ENCODE measurements around the gene PPP1R1B. TPM values are rescaled to one million over a fixed set of nuclear protein-coding genes. Genes with fewer than 3 reads are reported as not detected.
A peak's percentile ranks its signal among the peaks of the same experiment; 100 is the strongest.

Gene PPP1R1B
- total and polyA plus RNA-seq, 9 of the 15 experiments (the other 6 are each of a cell fraction or from before 2014, with no cell fraction given): 0.07 to 0.18 (median 0.10) TPM; not detected in 4

DNA sequence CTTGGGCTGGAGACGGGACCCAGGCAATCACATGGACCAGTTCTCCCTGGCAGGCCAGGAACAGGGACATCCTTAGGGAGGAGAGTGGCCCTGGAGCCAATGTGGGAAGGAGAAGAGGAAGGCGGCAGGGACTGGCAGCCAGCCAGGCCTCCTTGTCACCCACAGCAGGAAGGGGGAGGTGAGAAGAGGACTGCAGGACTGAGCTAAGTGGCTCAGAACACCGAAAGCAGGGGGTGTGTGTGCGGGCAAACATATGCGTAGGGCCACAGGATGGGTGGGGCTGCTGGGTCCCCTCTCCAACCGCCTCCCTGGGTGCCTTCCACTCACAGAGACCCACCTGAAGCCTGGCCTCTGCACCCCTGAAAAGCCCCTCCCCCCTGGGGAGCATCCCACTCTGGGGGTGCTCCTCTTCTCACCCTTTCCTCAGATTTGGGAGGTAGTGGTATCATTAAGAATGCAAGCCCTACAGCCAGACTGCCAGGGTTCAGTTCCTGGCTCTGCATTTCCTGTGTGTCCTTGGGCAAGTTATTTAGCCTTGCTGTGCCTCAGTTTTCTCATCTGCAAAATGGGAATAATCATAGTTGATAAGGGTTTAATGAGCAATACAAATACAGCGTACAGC, 49.6 kb downstream of the PPP1R1B start (continued):
- TF ChIP-seq, protein P1, sequence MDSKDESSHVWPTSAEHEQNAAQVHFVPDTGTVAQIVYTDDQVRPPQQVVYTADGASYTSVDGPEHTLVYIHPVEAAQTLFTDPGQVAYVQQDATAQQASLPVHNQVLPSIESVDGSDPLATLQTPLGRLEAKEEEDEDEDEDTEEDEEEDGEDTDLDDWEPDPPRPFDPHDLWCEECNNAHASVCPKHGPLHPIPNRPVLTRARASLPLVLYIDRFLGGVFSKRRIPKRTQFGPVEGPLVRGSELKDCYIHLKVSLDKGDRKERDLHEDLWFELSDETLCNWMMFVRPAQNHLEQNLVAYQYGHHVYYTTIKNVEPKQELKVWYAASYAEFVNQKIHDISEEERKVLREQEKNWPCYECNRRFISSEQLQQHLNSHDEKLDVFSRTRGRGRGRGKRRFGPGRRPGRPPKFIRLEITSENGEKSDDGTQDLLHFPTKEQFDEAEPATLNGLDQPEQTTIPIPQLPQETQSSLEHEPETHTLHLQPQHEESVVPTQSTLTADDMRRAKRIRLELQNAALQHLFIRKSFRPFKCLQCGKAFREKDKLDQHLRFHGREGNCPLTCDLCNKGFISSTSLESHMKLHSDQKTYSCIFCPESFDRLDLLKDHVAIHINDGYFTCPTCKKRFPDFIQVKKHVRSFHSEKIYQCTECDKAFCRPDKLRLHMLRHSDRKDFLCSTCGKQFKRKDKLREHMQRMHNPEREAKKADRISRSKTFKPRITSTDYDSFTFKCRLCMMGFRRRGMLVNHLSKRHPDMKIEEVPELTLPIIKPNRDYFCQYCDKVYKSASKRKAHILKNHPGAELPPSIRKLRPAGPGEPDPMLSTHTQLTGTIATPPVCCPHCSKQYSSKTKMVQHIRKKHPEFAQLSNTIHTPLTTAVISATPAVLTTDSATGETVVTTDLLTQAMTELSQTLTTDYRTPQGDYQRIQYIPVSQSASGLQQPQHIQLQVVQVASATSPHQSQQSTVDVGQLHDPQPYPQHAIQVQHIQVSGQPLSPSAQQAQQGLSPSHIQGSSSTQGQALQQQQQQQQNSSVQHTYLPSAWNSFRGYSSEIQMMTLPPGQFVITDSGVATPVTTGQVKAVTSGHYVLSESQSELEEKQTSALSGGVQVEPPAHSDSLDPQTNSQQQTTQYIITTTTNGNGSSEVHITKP (IDR thresholded peaks at IDR 0.05; ENCODE audit: partially characterized antibody): peak; percentile 78
- TF ChIP-seq NFIC (IDR thresholded peaks at IDR 0.05) (peak; percentile 91), CBX3 (IDR thresholded peaks at IDR 0.05; ENCODE audit: borderline replicate concordance in 1 of 2, low read length in 2 of 2) (peak in 1 of 2 experiments; percentile 44; a peak in 1 of 3 replicates), ESRRA (IDR thresholded peaks at IDR 0.05; ENCODE audit: borderline replicate concordance, low read depth) (0 out of 2 replicates have a peak, but pooled peaks have one; percentile 17), RCOR1 (IDR thresholded peaks at IDR 0.05; ENCODE audit: borderline replicate concordance in 1 of 2, low read depth in 2 of 2, low read length in 2 of 2) (peak; percentile 45 to 88; a peak in 2 of 4 replicates), PHB (CRISPR knock-in tag; IDR thresholded peaks at IDR 0.05) (no peak), CBX1 (IDR thresholded peaks at IDR 0.05; ENCODE audit: low read depth) (peak; percentile 84; the same call in 1 of the 2 replicates), HDAC2 (IDR thresholded peaks at IDR 0.05) (peak; percentile 88), TOE1 (IDR thresholded peaks at IDR 0.05; ENCODE audit: borderline replicate concordance) (no peak), TOE1 (CRISPR knock-in tag; IDR thresholded peaks at IDR 0.05; ENCODE audit: borderline replicate concordance, low read depth) (no peak), SMARCA5 (IDR thresholded peaks at IDR 0.05) (peak; percentile 77; the same call in 1 of the 2 replicates), HDAC1 (IDR thresholded peaks at IDR 0.05) (peak in 1 of 2 experiments; percentile 53; a peak in 1 of 4 replicates), RBM25 (IDR thresholded peaks at IDR 0.05; ENCODE audit: low read depth, low read length, severe bottlenecking) (peak; percentile 93), ZBTB7A (IDR thresholded peaks at IDR 0.05; ENCODE audit: borderline replicate concordance, control insufficient read depth, low read depth, low read length) (peak; percentile 30; the same call in 1 of the 2 replicates), ADNP (tag; IDR thresholded peaks at IDR 0.05) (peak; percentile 91), BCOR (IDR thresholded peaks at IDR 0.05) (peak; percentile 98)
- TF ChIP-seq, protein P2, sequence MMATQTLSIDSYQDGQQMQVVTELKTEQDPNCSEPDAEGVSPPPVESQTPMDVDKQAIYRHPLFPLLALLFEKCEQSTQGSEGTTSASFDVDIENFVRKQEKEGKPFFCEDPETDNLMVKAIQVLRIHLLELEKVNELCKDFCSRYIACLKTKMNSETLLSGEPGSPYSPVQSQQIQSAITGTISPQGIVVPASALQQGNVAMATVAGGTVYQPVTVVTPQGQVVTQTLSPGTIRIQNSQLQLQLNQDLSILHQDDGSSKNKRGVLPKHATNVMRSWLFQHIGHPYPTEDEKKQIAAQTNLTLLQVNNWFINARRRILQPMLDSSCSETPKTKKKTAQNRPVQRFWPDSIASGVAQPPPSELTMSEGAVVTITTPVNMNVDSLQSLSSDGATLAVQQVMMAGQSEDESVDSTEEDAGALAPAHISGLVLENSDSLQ (IDR thresholded peaks at IDR 0.05): no peak
